Peyer's patch (tissue), 4 donors: ENCODE results near the gene POU5F1.

Experiments used
- CTCF ChIP-seq, 6 experiments: fragments of 450-650 bp in 4 of 6; fragments of 200-600 bp in 2 of 6; sonication (generic) in 1 of 6; IDR thresholded peaks; one replicate each; pipeline ENCODE4 v1.5.1; 2017 to 2019; ENCODE audit warnings: antibody characterized with exemption in 6 of 6, mild to moderate bottlenecking in 3 of 6, moderate library complexity in 1 of 6
- POLR2A ChIP-seq, 2 donors: fragments of 450-650 bp; IDR thresholded peaks; one replicate each; pipeline ENCODE4 v1.5.1; 2017; ENCODE audit warnings: antibody characterized with exemption in 2 of 2, mild to moderate bottlenecking in 2 of 2, moderate library complexity in 2 of 2

DNA sequence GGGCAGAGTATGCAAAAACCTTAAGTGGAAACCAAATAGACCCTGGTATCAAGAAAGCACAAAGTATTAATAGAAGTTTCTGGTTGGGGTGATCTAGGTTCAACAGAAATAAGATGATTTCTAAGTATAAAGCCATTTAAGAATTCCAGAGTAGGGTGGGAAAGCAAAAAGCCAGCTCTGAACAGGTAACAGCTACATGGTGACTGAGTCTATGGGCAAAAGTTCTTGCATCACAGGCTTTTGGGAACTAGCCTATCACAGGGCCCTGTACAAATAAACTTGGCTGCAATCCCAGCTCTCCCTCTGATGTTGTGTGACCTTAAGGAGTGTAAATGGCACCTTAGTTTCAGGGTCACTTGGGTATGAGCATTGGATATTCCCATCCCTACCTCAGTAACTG lies 6.6 kb downstream of the POU5F1 start:
- TF ChIP-seq CTCF (IDR thresholded peaks at IDR 0.05), result no peak
- no peak for TF ChIP-seq POLR2A (IDR thresholded peaks at IDR 0.05)
